ENCODE data around the gene SMCO3.

GRCh38 chr12:14768823-14769405 lies 45.1 kb downstream of the SMCO3 start:
- no peak for TF ChIP-seq POLR2A (IDR thresholded peaks at IDR 0.05)
- no peak for TF ChIP-seq CTCF (IDR thresholded peaks at IDR 0.05)

All from Peyer's patch (tissue), 4 donors.